ENCODE measurements around the gene OVAAL. TPM values are rescaled to one million over a fixed set of nuclear protein-coding genes. Genes with fewer than 3 reads are reported as not detected.

The OVAAL gene
- total and polyA plus RNA-seq, 2 of the 4 experiments (the other 2 are of a cell fraction): not detected

DNA sequence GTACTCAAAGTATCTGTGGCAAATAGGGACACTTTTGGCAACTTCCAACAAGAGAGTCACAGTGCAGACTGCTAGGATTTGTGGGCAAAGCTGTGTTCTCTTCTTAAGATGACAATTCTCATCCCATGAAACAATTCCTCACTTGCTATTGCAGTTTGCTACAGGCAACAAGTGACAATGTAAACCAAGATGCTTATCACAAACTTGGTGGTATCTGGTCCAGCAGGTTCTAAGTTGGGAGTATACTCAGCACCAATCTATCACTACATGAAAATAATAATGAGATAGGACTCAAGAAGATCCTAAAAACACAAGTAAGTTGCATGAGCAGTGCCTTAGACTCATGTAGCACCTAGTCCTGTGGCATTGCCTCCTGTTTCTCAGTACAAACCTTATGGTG lies 3.4 kb upstream of the OVAAL start:
- dilution Hi-C loops (cut with HindIII; ENCODE audit: low sequenced_read_pairs, unreplicated experiment): no loop called here
- H3K27ac ChIP-seq (ENCODE audit: insufficient read depth, low read length): no peak overlapping the region
- H3K14ac ChIP-seq (replicated peaks; ENCODE audit: low read depth, low read length): no peak overlapping the region
- no peak overlapping the region for H4K91ac ChIP-seq (ENCODE audit: insufficient read depth, low read depth, low read length)
- no TSS peak for BruUV-seq (replicated peaks)
- no peak overlapping the region for H3K23ac ChIP-seq (ENCODE audit: low read depth, low read length)
- no peak overlapping the region for H2AK5ac ChIP-seq (ENCODE audit: low read depth, low read length)
- H3K18ac ChIP-seq (ENCODE audit: low read depth, low read length): no peak overlapping the region
- intact Hi-C loops (cut with micrococcal nuclease): no loop called here
- CTCF ChIA-PET: no interaction called here
- peaks cover 3% of the 10 kb centered on the region; the same call in 1 of the 2 replicates for H3K4me1 ChIP-seq (ENCODE audit: control insufficient read depth, insufficient read depth, low read length)
- no peak overlapping the region for H3K4me2 ChIP-seq (ENCODE audit: low read depth, low read length)
- no peak for DNase-seq
- POLR2A ChIA-PET (ENCODE audit: unreplicated experiment): no interaction called here
- H3K56ac ChIP-seq (ENCODE audit: extremely low read depth, insufficient read depth, low read length): no peak overlapping the region
- no peaks in the 10 kb centered on the region for H3K27me3 ChIP-seq (ENCODE audit: control insufficient read depth, insufficient read depth, low read length)
- H2AFZ ChIP-seq (replicated peaks; ENCODE audit: low read length, poor library complexity): no peak overlapping the region
- H3K9me3 ChIP-seq (ENCODE audit: control insufficient read depth, insufficient read depth, low read length): no peaks in the 10 kb centered on the region
- no peak overlapping the region for H3K4me3 ChIP-seq (ENCODE audit: insufficient read depth, low read depth, low read length)
- no peak overlapping the region for H2BK5ac ChIP-seq (ENCODE audit: low read depth, low read length, poor library complexity, severe bottlenecking)
- no peak overlapping the region for H3K9ac ChIP-seq (ENCODE audit: low read depth, low read length)
- H4K8ac ChIP-seq (ENCODE audit: low read depth in 2 of 2, low read length in 2 of 2): no peak overlapping the region
- no peaks in the 10 kb centered on the region for H3K79me1 ChIP-seq (ENCODE audit: low read depth in 1 of 2, low read length in 2 of 2)
- H2BK120ac ChIP-seq (ENCODE audit: low read depth, low read length): no peak overlapping the region
- H2AK9ac ChIP-seq (replicated peaks; ENCODE audit: low read depth, low read length, poor library complexity): no peak overlapping the region
- in situ Hi-C loops (cut with MboI; ENCODE audit: low sequenced_read_pairs): no loop called here
- no peaks in the 10 kb centered on the region for H4K20me1 ChIP-seq (ENCODE audit: insufficient read depth, low read length)
- H4K5ac ChIP-seq (ENCODE audit: low read depth, low read length): no peak overlapping the region
- no peak overlapping the region for H2BK15ac ChIP-seq (ENCODE audit: low read depth, low read length)
- no peak overlapping the region for H2BK20ac ChIP-seq (ENCODE audit: low read depth, low read length)
- TF ChIP-seq BHLHE40 (IDR thresholded peaks at IDR 0.05; ENCODE audit: low read depth, low read length) (no peak), MAFK (IDR thresholded peaks at IDR 0.05; ENCODE audit: low read depth, low read length) (no peak), NFE2L2 (IDR thresholded peaks at IDR 0.05; ENCODE audit: low read depth, low read length) (no peak), MAZ (IDR thresholded peaks at IDR 0.05; ENCODE audit: borderline replicate concordance, low read depth, low read length) (no peak), CEBPB (IDR thresholded peaks at IDR 0.05; ENCODE audit: low read depth, low read length) (no peak), FOS (IDR thresholded peaks at IDR 0.05; ENCODE audit: low read depth, low read length) (no peak), POLR2A (IDR thresholded peaks at IDR 0.05; ENCODE audit: low read depth, low read length) (no peak), RAD21 (IDR thresholded peaks at IDR 0.05; ENCODE audit: low read length) (no peak), RCOR1 (IDR thresholded peaks at IDR 0.05; ENCODE audit: insufficient replicate concordance, low read length) (no peak)
- TF ChIP-seq, protein P1, sequence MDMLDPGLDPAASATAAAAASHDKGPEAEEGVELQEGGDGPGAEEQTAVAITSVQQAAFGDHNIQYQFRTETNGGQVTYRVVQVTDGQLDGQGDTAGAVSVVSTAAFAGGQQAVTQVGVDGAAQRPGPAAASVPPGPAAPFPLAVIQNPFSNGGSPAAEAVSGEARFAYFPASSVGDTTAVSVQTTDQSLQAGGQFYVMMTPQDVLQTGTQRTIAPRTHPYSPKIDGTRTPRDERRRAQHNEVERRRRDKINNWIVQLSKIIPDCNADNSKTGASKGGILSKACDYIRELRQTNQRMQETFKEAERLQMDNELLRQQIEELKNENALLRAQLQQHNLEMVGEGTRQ (IDR thresholded peaks at IDR 0.05; ENCODE audit: low read depth, low read length): no peak
- TF ChIP-seq, protein P2, sequence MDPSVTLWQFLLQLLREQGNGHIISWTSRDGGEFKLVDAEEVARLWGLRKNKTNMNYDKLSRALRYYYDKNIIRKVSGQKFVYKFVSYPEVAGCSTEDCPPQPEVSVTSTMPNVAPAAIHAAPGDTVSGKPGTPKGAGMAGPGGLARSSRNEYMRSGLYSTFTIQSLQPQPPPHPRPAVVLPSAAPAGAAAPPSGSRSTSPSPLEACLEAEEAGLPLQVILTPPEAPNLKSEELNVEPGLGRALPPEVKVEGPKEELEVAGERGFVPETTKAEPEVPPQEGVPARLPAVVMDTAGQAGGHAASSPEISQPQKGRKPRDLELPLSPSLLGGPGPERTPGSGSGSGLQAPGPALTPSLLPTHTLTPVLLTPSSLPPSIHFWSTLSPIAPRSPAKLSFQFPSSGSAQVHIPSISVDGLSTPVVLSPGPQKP (IDR thresholded peaks at IDR 0.05; ENCODE audit: borderline replicate concordance, low read depth, low read length): no peak
- H3K36me3 ChIP-seq (ENCODE audit: control insufficient read depth, insufficient read depth, low read length): no peaks in the 10 kb centered on the region
- ATAC-seq (ENCODE audit: low read depth): no peak
- peaks cover 4% of the 10 kb centered on the region for H3K9me1 ChIP-seq (ENCODE audit: insufficient read depth, low read length)
- H3K4ac ChIP-seq (ENCODE audit: low read depth, low read length): no peak overlapping the region

Data from IMR-90 (cell line).